GM18873 (cell line): ENCODE data around the gene D2HGDH.
"Not testable (repeated sequence)": the region's sequence is repeated elsewhere in the genome, so short reads cannot be mapped to it uniquely, and the experiment has no call there.

ENCODE experiments used
- ATAC-seq: cut with Tn5 transposase; IDR thresholded peaks from one replicate; pipeline ENCODE4 v1.9.1; 2021; ENCODE audit warnings: mild to moderate bottlenecking, moderate library complexity, moderate number of reproducible peaks; ENCODE audit not compliant: unreplicated experiment, low FRiP score

Gene D2HGDH

GRCh38 chr2:241803387-241804325 lies 69.2 kb downstream of the D2HGDH start:
- ATAC-seq, result no peak

DNA sequence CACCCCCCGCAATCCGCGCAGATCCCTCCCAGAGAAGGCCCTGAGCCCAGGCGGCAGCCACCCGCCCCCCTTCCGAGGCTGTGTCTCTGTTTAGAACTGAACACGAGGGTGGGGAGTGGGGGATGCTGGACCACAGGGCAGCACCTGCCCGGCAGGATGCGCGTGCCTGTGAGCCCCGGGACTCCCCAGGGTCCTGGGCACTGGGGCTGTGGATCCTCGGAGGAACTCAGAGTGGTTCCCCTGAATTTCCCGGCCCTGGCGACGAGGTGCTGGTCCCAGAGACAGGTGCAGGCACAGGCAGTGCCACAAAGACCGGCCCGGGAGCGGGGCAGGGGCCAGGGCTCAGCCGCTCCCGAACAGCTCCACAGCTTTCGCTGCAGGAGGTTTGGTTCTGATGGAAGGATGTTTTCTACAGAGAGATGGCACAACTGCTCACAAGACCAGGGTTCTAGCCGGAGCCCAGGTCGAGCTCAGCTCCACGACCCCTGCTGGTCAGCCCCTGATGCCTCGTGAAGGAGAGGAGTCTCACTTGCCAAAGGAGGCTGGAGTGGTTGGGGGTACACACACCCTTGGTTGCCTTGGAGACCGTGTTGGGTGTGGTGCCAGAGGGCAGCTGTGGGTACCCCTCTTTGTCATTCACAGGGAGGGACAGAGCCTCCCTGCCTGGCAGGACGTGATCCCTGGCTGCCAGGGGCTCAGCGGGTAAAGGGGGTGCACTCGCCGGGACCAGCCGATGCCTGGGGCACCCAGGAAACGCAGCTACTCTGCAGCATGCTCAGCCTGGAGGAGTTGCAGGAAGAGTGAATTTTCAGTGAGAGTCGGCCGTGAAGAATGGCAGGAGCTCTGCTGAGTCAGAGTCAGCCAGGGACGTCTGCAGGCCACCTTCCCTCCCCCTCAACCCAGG lies 70.1 kb downstream of the D2HGDH start:
- ATAC-seq, result no peak

GRCh38 chr2:241806217-241806616 lies 71.8 kb downstream of the D2HGDH start:
- ATAC-seq, result not testable (repeated sequence)

GRCh38 chr2:241808051-241808720 lies 73.8 kb downstream of the D2HGDH start:
- no peak for ATAC-seq

DNA sequence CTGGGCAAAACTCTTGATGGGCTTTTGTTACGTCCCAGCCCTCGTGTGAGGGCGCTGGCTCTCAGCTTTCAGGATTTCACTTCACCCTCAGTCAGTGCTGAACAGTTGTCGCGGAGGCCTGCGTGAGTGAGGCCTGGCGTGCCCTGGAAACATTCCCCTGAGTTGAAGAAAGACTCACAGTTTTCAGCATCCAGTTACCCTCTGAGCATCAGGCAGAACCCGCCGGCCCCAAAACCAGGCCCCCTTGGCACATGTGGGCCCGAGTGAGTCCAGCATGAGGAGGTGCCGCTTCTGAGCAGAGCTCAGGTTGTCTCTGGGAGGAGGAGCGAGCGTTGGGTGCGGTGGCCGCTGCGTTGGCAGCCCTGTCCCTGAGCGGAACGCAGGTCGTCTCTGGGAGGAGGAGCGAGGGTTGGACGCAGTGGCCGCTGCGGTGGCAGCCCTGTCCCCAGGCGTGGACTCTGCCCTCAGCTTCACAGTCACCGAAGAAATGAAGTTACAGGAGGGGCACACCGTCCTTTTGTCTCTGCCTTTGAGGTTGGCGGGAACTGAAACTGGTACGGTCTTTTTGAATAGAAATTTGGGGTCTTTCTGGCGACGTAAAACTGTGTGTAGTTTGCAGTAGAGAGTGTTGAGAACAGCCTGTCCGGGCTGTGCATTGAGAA lies 74.4 kb downstream of the D2HGDH start, which contains the start of gene NEU4:
TSS of gene NEU4 (plus strand) at position 473 of the 662 bp plus-strand sequence. CDS start 5,292 bp downstream, outside the sequence.
- ATAC-seq, result no peak

DNA sequence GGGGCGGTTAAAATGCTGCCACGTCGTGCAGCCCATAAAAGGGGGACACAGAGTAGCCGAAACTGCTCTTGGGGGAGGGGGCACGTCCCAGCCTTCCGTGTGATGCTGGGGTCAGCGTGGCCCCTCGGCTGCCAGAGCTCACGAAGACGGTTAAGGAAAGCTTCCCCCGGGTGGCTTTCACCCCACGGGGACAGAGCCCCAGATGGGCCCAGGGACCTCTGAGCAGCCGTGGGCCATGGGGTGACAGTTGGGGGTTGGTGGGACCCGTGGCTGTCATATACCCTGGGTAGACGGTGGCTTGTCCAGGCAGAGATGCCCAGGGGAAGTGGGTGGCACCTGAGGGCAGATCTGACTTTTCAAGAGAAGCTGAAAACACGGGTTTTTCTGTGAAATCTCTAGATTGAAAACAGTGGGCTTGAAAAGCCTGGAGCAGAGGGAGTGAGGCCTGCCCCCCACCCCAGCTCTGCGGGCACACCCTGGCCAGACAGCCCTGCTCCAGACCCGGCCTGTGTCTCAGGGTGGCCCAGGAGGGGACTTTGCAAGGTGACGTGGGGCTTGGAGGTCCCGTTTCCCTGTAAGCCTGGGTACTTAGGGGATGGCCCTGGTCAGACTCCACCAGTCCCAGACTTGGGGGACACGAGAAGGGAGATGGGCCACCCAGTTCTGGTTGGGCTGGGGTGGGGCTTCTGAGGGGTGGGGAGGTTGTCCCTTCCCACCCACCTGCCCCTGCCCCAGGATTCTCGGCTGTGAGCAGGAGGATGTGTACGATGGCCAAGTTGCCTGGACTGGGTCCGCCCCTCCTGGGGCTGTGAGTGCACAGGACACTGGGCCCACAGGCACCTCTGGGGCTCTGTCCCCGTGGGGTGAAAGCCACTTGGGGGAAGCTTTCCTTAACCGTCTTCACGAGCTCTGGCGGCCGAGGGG lies 75.2 kb downstream of the D2HGDH start:
- ATAC-seq, result no peak

DNA sequence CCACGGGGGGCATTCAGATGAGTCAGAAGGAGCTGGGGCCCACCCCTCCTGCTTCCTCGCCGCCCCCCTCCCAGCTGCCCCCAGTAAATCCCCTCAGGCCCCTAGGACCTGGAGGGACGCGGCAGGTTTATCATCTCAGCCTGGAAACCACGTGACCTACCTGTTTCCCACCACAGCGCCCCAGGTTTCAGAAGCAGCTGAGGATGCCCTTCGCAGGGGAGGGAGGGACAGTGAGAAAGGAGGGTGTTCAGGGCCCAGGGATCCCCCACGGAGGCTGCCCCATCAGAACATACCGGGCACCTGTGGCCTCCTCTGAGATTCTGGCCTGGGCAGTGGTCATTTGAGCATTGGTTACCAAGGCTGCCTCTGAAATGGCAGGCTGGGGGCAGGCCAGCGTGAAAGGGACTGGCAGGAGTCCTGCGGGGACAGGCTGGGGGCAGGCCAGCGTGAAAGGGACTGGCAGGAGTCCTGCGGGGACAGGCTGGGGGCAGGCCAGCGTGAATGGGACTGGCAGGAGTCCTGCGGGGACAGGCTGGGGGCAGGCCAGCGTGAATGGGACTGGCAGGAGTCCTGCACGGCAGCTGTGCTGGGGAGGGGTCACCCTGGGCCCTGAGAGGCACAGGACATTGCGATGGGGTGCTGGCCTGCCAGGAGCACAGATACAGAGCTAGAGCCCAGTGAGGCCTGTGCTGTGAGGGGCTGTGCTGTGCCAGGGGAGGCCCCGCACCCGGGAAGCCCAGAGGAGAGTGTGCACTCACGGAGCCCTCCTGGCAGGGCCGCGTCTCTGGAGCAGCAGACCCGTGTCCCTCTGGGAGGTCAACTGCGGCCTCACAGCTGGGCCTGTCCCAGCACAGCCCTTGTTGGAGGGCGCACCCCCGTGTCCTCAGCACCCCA lies 76.1 kb downstream of the D2HGDH start:
- no peak for ATAC-seq

DNA sequence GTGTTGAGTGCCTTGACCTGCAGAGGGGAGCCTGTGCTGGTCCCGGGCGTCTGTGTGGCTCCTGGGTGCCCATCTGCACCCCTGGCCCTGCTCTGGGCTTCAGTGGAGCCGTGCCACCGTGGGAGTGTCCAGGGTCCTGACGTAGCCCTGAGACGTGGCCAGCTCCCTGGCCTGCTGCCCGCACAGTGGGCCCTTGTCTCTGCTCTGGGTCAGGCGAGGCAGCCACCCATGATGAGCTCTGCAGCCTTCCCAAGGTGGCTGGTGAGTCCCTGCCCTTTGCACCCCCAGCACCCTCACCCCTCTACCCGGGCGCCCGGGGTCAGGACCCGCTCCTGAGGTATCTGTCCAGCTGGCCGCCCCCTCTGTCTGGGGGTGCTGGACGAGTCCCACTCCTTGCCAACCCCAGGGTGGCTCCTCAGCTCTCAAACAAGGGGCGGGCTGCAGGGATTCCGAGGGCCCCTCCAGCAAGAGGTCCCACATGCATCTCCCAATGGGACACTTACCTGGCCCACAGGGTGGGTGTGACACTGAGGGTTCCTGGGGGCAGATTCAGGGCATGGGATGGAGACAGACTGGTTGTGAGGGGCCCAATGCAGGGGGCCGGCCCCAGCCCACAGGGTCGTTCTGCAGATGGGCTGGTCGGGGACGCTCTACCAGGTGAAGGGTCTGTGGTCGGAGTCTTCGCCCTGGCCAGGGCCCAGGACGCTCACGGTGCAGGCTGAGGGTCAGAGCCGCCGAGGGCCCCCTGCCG lies 76.9 kb downstream of the D2HGDH start:
- ATAC-seq, result no peak

- no peak for ATAC-seq
These were observed 77.7 kb downstream of the D2HGDH start for GRCh38 chr2:241811952-241812729.

GRCh38 chr2:241812730-241813643 lies 78.6 kb downstream of the D2HGDH start:
- no peak for ATAC-seq

GRCh38 chr2:241813644-241814392 lies 79.4 kb downstream of the D2HGDH start:
- ATAC-seq, result no peak

DNA sequence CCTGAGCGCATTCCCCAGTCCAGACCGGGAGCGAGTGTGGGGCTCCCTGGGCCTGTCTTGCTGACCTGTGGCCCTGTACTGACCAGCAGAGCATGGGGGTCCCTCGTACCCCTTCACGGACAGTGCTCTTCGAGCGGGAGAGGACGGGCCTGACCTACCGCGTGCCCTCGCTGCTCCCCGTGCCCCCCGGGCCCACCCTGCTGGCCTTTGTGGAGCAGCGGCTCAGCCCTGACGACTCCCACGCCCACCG lies 79.9 kb downstream of the D2HGDH start:
- no peak for ATAC-seq

GRCh38 chr2:241814643-241815476 lies 80.4 kb downstream of the D2HGDH start:
- ATAC-seq, result no peak
